Measurements from ENCODE around the gene PPIP5K1.

Gene PPIP5K1

DNA sequence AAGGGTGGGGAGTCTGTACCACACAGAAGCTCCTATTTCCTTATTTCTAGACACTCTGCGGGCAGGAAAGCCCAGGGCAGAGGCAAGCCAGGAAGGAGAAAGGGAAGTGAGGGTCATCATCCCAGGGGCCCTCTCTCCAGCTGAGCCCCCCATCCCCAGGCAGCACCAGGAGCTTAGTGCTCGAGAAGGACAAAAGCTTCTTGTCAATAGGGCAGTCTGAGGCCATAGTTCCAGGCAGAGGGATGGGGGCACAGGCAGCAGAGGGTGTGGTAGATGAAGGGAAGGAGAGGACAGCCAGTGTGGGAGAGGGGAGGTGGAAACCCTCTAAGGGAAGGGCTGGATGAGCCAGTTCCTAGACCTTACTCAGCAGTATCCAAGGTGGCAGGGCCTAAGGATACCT lies 69.9 kb downstream of the PPIP5K1 start:
- Histone ChIP-seq H3K27me3 (ENCODE audit: insufficient read depth, poor library complexity, severe bottlenecking) (peaks cover 3% of the 10 kb centered on the region), H3K4me3 (replicated peaks; ENCODE audit: insufficient read depth, low read length) (no peak overlapping the region), H3K27ac (replicated peaks) (no peak overlapping the region)
- no peak for DNase-seq (ENCODE audit: low read depth in 1 of 2, low spot score in 1 of 2)
- TF ChIP-seq, protein P1, sequence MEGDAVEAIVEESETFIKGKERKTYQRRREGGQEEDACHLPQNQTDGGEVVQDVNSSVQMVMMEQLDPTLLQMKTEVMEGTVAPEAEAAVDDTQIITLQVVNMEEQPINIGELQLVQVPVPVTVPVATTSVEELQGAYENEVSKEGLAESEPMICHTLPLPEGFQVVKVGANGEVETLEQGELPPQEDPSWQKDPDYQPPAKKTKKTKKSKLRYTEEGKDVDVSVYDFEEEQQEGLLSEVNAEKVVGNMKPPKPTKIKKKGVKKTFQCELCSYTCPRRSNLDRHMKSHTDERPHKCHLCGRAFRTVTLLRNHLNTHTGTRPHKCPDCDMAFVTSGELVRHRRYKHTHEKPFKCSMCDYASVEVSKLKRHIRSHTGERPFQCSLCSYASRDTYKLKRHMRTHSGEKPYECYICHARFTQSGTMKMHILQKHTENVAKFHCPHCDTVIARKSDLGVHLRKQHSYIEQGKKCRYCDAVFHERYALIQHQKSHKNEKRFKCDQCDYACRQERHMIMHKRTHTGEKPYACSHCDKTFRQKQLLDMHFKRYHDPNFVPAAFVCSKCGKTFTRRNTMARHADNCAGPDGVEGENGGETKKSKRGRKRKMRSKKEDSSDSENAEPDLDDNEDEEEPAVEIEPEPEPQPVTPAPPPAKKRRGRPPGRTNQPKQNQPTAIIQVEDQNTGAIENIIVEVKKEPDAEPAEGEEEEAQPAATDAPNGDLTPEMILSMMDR (IDR thresholded peaks at IDR 0.05; ENCODE audit: insufficient read depth, low read length), result no peak
- no peak for TF ChIP-seq GABPA (IDR thresholded peaks at IDR 0.05; ENCODE audit: low read depth)
- TF ChIP-seq, protein P2, sequence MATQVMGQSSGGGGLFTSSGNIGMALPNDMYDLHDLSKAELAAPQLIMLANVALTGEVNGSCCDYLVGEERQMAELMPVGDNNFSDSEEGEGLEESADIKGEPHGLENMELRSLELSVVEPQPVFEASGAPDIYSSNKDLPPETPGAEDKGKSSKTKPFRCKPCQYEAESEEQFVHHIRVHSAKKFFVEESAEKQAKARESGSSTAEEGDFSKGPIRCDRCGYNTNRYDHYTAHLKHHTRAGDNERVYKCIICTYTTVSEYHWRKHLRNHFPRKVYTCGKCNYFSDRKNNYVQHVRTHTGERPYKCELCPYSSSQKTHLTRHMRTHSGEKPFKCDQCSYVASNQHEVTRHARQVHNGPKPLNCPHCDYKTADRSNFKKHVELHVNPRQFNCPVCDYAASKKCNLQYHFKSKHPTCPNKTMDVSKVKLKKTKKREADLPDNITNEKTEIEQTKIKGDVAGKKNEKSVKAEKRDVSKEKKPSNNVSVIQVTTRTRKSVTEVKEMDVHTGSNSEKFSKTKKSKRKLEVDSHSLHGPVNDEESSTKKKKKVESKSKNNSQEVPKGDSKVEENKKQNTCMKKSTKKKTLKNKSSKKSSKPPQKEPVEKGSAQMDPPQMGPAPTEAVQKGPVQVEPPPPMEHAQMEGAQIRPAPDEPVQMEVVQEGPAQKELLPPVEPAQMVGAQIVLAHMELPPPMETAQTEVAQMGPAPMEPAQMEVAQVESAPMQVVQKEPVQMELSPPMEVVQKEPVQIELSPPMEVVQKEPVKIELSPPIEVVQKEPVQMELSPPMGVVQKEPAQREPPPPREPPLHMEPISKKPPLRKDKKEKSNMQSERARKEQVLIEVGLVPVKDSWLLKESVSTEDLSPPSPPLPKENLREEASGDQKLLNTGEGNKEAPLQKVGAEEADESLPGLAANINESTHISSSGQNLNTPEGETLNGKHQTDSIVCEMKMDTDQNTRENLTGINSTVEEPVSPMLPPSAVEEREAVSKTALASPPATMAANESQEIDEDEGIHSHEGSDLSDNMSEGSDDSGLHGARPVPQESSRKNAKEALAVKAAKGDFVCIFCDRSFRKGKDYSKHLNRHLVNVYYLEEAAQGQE (IDR thresholded peaks at IDR 0.05; ENCODE audit: insufficient replicate concordance, low read depth), result no peak
- TF ChIP-seq SPI1 (IDR thresholded peaks at IDR 0.05; ENCODE audit: borderline replicate concordance, low read depth), result no peak
- TF ChIP-seq POLR2AphosphoS5 (IDR thresholded peaks at IDR 0.05; ENCODE audit: low read depth), result no peak

DNA sequence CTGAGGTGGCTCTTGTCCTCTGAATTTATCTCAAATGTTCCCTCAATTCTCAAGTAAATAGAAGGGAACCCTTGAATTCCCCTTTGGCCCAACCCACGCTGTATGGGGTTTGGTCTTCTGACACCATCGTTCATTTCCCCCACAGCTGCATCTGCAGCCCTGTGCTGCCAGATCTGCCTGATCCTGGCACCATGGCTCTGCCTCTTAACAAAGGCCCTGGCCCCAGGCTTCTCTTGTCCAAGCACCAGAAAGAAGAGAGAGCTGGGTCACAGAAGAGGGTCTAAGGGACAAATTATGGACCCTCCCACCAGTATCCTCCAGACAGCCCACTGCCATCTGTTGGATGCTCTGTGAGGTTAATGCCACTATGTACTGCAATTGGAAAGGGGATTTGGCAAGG lies 70.8 kb downstream of the PPIP5K1 start:
- no peak for DNase-seq (ENCODE audit: low read depth in 1 of 2, low spot score in 1 of 2)

DNA sequence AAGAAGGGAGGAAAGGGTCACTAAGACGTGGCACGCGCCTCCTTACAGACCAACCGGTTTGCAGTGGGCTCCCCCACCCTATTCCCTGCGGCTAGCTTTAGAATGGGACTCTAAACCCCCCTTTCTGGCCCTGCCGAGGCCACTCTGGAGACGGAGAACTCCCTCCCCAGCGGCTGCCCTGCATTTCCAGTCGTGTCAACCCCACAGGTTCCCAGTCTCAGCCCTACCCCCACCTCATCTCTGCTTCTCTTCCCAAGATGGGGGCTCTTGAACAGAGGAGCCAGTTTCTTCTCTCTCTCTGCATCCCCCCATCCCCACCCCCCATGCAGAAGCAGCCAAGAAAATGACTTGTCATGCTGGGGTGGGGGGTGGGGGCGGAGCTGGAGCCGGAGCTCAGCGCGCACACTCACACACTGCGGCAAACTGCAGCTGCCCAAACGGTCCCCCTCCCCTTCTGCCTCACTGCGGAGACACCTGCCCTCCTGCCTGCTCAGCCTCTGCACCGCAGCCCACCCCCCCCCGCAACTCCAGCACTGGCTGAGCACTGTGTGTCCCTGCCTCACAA lies 71.7 kb downstream of the PPIP5K1 start:
- peak overlapping the region; percentile 19 for H3K4me3 ChIP-seq (replicated peaks; ENCODE audit: insufficient read depth, low read length)
- TF ChIP-seq SPI1 (IDR thresholded peaks at IDR 0.05; ENCODE audit: borderline replicate concordance, low read depth) (no peak), POLR2AphosphoS5 (IDR thresholded peaks at IDR 0.05; ENCODE audit: low read depth) (0 out of 2 replicates have a peak, but pooled peaks have one; percentile 22), GABPA (IDR thresholded peaks at IDR 0.05; ENCODE audit: low read depth) (no peak)
- TF ChIP-seq, protein P2 (IDR thresholded peaks at IDR 0.05; ENCODE audit: insufficient replicate concordance, low read depth), result no peak
- TF ChIP-seq, protein P1 (IDR thresholded peaks at IDR 0.05; ENCODE audit: insufficient read depth, low read length), result no peak
- DNase-seq (ENCODE audit: low read depth in 1 of 2, low spot score in 1 of 2), result peak in 1 of 2 experiments; percentile 12
- no peak overlapping the region for H3K27ac ChIP-seq (replicated peaks)
- peaks cover 3% of the 10 kb centered on the region for H3K27me3 ChIP-seq (ENCODE audit: insufficient read depth, poor library complexity, severe bottlenecking)

More for the DNA sequence above, 70.8 kb downstream of the PPIP5K1 start:
- Histone ChIP-seq H3K27me3 (ENCODE audit: insufficient read depth, poor library complexity, severe bottlenecking) (peaks cover 3% of the 10 kb centered on the region), H3K27ac (replicated peaks) (no peak overlapping the region), H3K4me3 (replicated peaks; ENCODE audit: insufficient read depth, low read length) (no peak overlapping the region)
- TF ChIP-seq, protein P2 (IDR thresholded peaks at IDR 0.05; ENCODE audit: insufficient replicate concordance, low read depth), result no peak
- TF ChIP-seq SPI1 (IDR thresholded peaks at IDR 0.05; ENCODE audit: borderline replicate concordance, low read depth) (no peak), GABPA (IDR thresholded peaks at IDR 0.05; ENCODE audit: low read depth) (no peak), POLR2AphosphoS5 (IDR thresholded peaks at IDR 0.05; ENCODE audit: low read depth) (no peak)
- TF ChIP-seq, protein P1 (IDR thresholded peaks at IDR 0.05; ENCODE audit: insufficient read depth, low read length), result no peak

Data from HL-60 (cell line).